ENCODE data around the gene PRRC2B.

Gene PRRC2B

DNA sequence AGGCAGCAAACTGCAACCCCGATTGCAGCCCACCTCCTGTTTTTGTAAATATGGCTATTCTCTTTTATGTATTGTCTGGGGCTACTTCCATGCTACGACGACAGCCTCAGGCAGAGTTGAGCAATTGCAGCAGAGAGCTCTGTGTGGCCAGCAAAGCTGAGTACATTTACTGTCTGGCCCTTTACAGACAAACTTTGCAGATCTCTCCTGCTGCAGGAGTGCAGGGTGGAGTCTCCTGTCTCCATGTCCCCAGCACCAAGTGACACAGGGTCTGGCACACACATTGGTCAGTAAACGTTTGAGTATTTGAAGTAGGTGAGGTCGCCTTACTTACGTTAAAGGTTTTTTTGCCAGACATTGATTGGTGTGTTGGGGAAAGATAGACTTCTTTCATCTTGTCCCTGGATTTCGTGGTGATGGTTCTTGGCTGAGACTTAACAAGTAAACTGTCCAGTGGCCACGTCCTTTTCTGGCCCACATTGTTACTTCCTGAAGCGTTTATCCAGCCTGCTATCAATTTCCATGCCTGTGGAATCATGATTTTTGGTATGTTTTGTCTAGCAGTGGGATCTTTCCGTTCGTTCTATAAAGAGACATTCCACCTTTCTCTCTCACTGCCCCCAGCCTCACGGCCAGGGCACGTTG lies 27.2 kb downstream of the PRRC2B start:
- 71 to 75% methylated on average over 13 of the region's 13 CpGs for WGBS, 2 experiments
- H3K9me3 ChIP-seq (ENCODE audit: control insufficient read depth, low read length): no peaks in the 10 kb centered on the region
- no peaks in the 10 kb centered on the region for H3K36me3 ChIP-seq (ENCODE audit: control insufficient read depth, insufficient read depth, low read length)
- no peak overlapping the region for H3K4me3 ChIP-seq (ENCODE audit: insufficient read depth, low read depth, low read length)
- H3K27me3 ChIP-seq (ENCODE audit: control insufficient read depth, insufficient read depth, low read length, poor library complexity, severe bottlenecking): no peaks in the 10 kb centered on the region
- H3K4me1 ChIP-seq (ENCODE audit: control insufficient read depth, insufficient read depth, low read length): peaks cover 67% of the 10 kb centered on the region
- H3K27ac ChIP-seq (ENCODE audit: insufficient read depth, low read depth, low read length, poor library complexity, severe bottlenecking): no peak overlapping the region

DNA sequence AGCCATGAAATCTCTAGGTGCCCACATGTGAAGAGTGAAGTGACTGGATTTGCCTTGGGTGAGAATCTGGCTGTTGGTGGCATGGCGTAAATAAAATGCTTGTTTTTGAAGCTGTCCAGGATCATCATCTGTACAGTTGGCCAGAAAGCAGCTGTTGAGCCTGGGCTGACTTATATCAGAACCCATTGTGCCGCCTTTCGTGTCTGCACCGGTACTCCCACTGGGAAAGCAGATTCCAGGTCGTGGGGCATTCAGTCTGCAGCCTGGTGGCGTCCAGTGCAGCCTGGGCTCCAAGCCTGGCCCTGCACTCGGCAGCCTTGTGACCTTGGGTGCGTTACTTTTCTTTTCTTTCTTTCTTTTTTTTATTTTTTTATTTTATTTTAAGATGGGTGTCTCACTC lies 27.8 kb downstream of the PRRC2B start:
- 91 to 92% methylated on average over 7 of the region's 8 CpGs for WGBS, 2 experiments
- H3K4me1 ChIP-seq (ENCODE audit: control insufficient read depth, insufficient read depth, low read length): peaks cover 67% of the 10 kb centered on the region

DNA sequence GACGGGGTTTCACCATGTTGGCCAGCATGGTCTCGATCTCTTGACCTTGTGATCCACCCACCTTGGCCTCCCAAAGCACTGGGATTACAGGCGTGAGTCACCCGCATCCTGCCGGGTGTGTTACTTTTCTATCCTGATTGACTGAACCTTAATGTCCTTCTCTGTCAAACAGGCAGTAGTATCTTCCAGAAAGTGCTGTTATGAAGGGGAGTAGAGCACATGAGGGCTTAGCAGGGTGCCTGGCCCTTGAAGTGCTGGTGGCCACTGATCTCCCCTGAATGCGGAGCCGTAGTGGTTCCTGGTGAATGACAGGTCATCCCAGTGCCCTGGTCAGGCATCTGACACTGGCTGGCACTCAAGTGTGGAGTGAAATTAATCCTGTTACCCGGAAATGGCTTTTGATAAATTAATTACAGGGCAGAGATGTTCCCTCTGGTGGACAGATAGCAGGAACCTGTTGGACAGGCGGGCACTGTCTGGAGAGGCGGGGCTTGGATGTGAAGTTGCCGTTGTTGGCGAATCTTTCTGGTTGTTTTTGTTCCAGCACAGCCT lies 28.4 kb downstream of the PRRC2B start:
- Histone ChIP-seq H3K27ac (ENCODE audit: insufficient read depth, low read depth, low read length, poor library complexity, severe bottlenecking) (no peak overlapping the region), H3K4me1 (ENCODE audit: control insufficient read depth, insufficient read depth, low read length) (peaks cover 62% of the 10 kb centered on the region)

More for the DNA sequence above, 27.8 kb downstream of the PRRC2B start:
- Histone ChIP-seq H3K4me3 (ENCODE audit: insufficient read depth, low read depth, low read length) (no peak overlapping the region), H3K27me3 (ENCODE audit: control insufficient read depth, insufficient read depth, low read length, poor library complexity, severe bottlenecking) (no peaks in the 10 kb centered on the region), H3K9me3 (ENCODE audit: control insufficient read depth, low read length) (no peaks in the 10 kb centered on the region), H3K36me3 (ENCODE audit: control insufficient read depth, insufficient read depth, low read length) (no peaks in the 10 kb centered on the region), H3K27ac (ENCODE audit: insufficient read depth, low read depth, low read length, poor library complexity, severe bottlenecking) (no peak overlapping the region)

DNA sequence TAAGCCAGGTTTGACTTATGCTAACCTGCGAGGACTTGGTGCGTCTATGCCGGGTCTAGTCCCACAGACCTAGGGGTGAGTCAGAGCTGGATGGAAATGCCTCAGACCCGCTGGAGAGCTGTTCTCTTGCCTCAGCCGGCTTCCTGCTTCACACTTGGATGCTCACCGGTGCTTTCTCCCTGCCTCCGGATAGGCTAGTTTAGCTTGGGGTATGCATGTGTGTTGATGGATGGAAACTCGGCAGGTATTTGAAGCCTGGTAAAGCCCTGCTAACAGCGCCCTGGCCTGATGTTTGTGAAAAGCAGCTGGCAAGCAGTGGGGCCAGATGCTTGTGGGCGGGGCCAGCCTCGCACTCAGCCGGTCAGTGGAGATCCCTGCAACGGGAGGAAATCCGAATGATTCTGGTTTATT lies 29.3 kb downstream of the PRRC2B start:
- Histone ChIP-seq H3K27ac (ENCODE audit: insufficient read depth, low read depth, low read length, poor library complexity, severe bottlenecking) (peak overlapping the region; percentile 27), H3K4me1 (ENCODE audit: control insufficient read depth, insufficient read depth, low read length) (peaks cover 53% of the 10 kb centered on the region), H3K4me3 (ENCODE audit: insufficient read depth, low read depth, low read length) (no peak overlapping the region), H3K9me3 (ENCODE audit: control insufficient read depth, low read length) (no peaks in the 10 kb centered on the region), H3K27me3 (ENCODE audit: control insufficient read depth, insufficient read depth, low read length, poor library complexity, severe bottlenecking) (no peaks in the 10 kb centered on the region), H3K36me3 (ENCODE audit: control insufficient read depth, insufficient read depth, low read length) (no peaks in the 10 kb centered on the region)
- WGBS, 2 experiments: 42 to 49% methylated on average over 14 of the region's 14 CpGs

More for the DNA sequence above, 28.4 kb downstream of the PRRC2B start:
- no peak overlapping the region for H3K4me3 ChIP-seq (ENCODE audit: insufficient read depth, low read depth, low read length)
- 85 to 87% methylated on average over 12 of the region's 12 CpGs for WGBS, 2 experiments
- no peaks in the 10 kb centered on the region for H3K27me3 ChIP-seq (ENCODE audit: control insufficient read depth, insufficient read depth, low read length, poor library complexity, severe bottlenecking)
- H3K9me3 ChIP-seq (ENCODE audit: control insufficient read depth, low read length): no peaks in the 10 kb centered on the region
- no peaks in the 10 kb centered on the region for H3K36me3 ChIP-seq (ENCODE audit: control insufficient read depth, insufficient read depth, low read length)

DNA sequence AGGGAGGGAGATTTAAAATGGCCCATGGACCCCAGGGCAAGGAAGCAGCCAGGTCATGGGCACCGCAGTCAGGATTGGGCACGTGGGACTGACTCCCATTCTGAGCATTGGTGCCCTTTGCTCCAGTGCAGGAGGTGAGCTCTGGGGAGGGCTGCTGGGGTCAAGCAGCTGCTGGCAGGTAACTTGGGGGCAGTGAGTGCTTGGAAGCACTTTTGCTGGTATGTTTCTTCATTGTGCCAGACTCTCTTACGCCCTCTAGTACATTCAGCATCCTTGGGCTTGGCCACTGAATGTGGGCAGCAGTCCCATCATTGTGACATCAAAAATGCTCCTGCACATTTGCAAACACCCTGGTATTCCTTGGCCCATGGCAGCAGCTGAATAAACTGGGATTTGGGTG lies 32.7 kb downstream of the PRRC2B start:
- WGBS, 2 experiments: 92% methylated on average over 3 of the region's 3 CpGs
- Histone ChIP-seq H3K36me3 (ENCODE audit: control insufficient read depth, insufficient read depth, low read length) (no peaks in the 10 kb centered on the region), H3K27me3 (ENCODE audit: control insufficient read depth, insufficient read depth, low read length, poor library complexity, severe bottlenecking) (no peaks in the 10 kb centered on the region), H3K4me1 (ENCODE audit: control insufficient read depth, insufficient read depth, low read length) (peaks cover 22% of the 10 kb centered on the region), H3K4me3 (ENCODE audit: insufficient read depth, low read depth, low read length) (no peak overlapping the region), H3K27ac (ENCODE audit: insufficient read depth, low read depth, low read length, poor library complexity, severe bottlenecking) (no peak overlapping the region), H3K9me3 (ENCODE audit: control insufficient read depth, low read length) (no peaks in the 10 kb centered on the region)

DNA sequence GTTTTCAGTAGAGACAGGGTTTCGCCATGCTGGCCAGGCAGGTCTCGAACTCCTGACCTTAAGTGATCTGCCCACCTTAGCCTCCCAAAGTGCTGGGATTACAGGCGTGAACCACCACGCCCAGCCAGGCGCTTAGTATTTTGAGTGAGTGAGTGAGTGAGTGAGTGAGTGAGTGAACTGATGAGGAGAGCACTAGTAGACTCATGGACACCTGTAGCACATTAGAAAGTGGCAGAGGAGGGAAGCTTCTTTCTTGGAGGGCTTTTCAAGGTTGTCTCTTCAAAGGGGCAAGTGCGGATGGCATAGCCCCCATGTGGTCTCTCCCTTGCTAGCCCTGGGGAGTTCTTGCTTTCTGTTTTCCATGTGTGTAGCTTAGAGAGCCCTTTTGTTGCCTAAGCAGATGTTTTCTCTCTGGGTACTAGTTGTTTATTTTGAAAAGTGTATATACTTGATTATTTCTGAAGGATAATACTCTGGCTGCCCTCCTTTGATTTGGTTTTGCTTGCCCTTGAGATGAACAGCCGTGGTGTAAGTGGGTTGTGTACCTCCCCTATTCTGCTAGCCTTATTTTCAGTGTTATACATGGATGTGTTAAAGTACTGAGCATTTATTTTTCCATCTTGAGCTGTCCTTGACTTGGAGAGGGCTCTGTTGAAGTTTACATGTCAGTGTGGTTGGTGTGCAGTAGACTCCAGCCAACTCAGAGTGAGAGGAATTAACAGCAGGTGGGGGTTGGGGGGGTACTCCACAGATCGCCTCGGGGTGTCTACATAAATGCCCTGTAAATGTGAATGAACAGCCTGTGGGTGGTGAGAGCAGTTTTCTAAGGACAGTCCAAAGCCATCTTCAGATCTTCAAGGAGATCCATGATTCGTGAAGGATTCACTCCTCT lies 35.5 kb downstream of the PRRC2B start:
- Histone ChIP-seq H3K27ac (ENCODE audit: insufficient read depth, low read depth, low read length, poor library complexity, severe bottlenecking) (peak overlapping the region; percentile 40), H3K4me1 (ENCODE audit: control insufficient read depth, insufficient read depth, low read length) (peaks cover 21% of the 10 kb centered on the region), H3K27me3 (ENCODE audit: control insufficient read depth, insufficient read depth, low read length, poor library complexity, severe bottlenecking) (no peaks in the 10 kb centered on the region), H3K4me3 (ENCODE audit: insufficient read depth, low read depth, low read length) (no peak overlapping the region), H3K9me3 (ENCODE audit: control insufficient read depth, low read length) (no peaks in the 10 kb centered on the region), H3K36me3 (ENCODE audit: control insufficient read depth, insufficient read depth, low read length) (peaks cover 14% of the 10 kb centered on the region)
- 91 to 93% methylated on average over 10 of the region's 10 CpGs for WGBS, 2 experiments

DNA sequence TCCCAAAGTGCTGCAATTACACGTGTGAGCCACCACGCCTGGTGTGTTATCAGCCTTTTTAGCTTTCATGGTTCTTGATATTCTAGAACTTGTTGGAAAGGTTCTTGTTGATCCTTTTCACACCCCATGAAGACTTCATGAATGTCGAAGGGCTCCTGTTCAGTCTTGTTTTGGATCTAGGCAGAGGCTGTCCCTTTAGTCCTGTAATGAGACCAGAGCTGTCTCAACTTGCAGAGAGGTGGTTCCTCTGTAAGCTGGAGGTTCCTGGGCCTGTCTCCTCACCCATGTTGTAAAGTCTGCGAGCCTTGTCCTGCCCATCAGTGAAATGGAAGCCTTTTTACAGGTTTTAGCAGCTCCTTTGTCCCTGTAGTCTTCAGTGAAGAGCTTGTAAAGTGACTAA lies 38.2 kb downstream of the PRRC2B start:
- Histone ChIP-seq H3K4me1 (ENCODE audit: control insufficient read depth, insufficient read depth, low read length) (peaks cover 24% of the 10 kb centered on the region), H3K36me3 (ENCODE audit: control insufficient read depth, insufficient read depth, low read length) (peaks cover 29% of the 10 kb centered on the region), H3K27me3 (ENCODE audit: control insufficient read depth, insufficient read depth, low read length, poor library complexity, severe bottlenecking) (no peaks in the 10 kb centered on the region), H3K27ac (ENCODE audit: insufficient read depth, low read depth, low read length, poor library complexity, severe bottlenecking) (peak overlapping the region; percentile 59), H3K9me3 (ENCODE audit: control insufficient read depth, low read length) (no peaks in the 10 kb centered on the region), H3K4me3 (ENCODE audit: insufficient read depth, low read depth, low read length) (no peak overlapping the region)
- WGBS, 2 experiments: 91 to 96% methylated on average over 4 of the region's 4 CpGs

DNA sequence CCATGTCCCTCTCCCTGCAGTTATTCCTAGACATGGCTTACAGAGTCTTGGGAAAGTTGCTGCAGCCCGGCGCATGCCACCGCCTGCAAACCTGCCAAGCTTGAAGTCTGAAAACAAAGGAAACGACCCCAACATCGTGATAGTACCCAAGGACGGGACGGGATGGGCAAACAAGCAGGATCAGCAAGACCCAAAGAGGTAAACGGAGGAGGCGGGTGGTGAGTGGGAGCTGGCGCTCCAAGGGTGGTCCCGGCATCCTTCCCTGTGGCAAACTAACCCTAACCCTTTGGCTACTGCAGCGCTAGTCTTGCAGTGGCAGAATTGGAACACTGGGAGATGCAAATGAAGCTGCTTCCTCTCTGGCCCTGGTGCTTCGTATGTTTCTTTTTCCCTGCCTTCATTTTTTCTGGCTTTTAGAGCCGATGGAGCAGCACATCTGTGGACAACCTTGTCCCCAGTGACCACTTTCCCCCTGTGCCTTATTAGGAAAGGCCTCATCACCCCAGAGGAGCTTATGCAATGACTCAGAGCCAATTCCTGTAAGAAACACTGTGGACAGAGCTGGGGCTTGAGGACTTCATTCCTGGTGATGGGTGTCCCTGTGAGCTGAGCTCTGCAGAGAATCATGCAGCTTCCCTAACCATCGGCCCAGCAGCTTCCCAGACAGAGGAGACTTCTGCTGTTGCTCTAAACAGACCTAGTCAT lies 38.9 kb downstream of the PRRC2B start:
- Histone ChIP-seq H3K36me3 (ENCODE audit: control insufficient read depth, insufficient read depth, low read length) (peaks cover 36% of the 10 kb centered on the region), H3K4me1 (ENCODE audit: control insufficient read depth, insufficient read depth, low read length) (peaks cover 24% of the 10 kb centered on the region), H3K4me3 (ENCODE audit: insufficient read depth, low read depth, low read length) (no peak overlapping the region), H3K9me3 (ENCODE audit: control insufficient read depth, low read length) (no peaks in the 10 kb centered on the region), H3K27ac (ENCODE audit: insufficient read depth, low read depth, low read length, poor library complexity, severe bottlenecking) (peak overlapping the region; percentile 59), H3K27me3 (ENCODE audit: control insufficient read depth, insufficient read depth, low read length, poor library complexity, severe bottlenecking) (no peaks in the 10 kb centered on the region)
- whole genome bisulfite sequencing, 2 experiments: 88 to 90% methylated on average over 15 of the region's 15 CpGs

DNA sequence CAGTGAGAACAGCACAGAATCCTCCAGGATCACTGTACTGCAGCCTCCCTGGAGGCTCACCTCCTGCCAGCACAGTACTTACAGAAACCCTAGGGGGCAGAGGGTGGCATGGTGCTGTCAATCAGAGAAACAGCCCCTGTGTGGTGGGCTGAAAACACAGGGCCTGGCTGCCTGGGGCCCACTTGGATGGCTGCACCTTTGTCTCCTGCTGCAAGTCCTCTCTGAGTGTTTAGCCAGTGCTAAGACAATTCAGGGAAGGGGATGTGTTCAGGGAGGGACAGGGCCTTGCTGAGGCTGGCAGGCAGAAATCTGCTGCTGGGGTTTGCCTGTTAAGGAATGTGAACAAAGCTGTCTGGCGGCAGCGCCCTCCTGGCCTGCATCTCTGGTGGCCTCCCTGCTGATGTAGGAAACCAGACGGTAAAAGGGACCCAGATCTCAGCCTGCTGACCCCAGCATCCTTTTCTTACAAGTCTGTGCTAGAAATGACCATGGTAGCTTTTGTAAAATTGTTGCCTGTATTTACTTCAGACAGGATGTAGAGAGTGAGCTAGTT lies 39.5 kb downstream of the PRRC2B start:
- H3K4me3 ChIP-seq (ENCODE audit: insufficient read depth, low read depth, low read length): no peak overlapping the region
- H3K36me3 ChIP-seq (ENCODE audit: control insufficient read depth, insufficient read depth, low read length): peaks cover 42% of the 10 kb centered on the region
- H3K27ac ChIP-seq (ENCODE audit: insufficient read depth, low read depth, low read length, poor library complexity, severe bottlenecking): no peak overlapping the region
- peaks cover 24% of the 10 kb centered on the region for H3K4me1 ChIP-seq (ENCODE audit: control insufficient read depth, insufficient read depth, low read length)
- 62 to 74% methylated on average over 3 of the region's 3 CpGs for WGBS, 2 experiments
- H3K9me3 ChIP-seq (ENCODE audit: control insufficient read depth, low read length): no peaks in the 10 kb centered on the region
- no peaks in the 10 kb centered on the region for H3K27me3 ChIP-seq (ENCODE audit: control insufficient read depth, insufficient read depth, low read length, poor library complexity, severe bottlenecking)

Data from ectodermal cell (in vitro differentiated cells).